Kidney (tissue), 22 donors: ENCODE data around the gene OR10C1. TPM values are rescaled to one million over a fixed set of nuclear protein-coding genes. Genes with fewer than 3 reads are reported as not detected.

Source experiments
- DNase-seq, 5 donors: peaks; one replicate each; pipeline ENCODE4 v3.0.0-alpha.2; 2013 to 2020
- FAIRE-seq: peaks from 2 replicates; lab custom pipeline; 2012; peaks lifted over from hg19 to GRCh38; lab: Jason Lieb, UNC
- H3K27ac ChIP-seq, 2 donors: one replicate each; pipeline ENCODE4 v1.7.0; 2013; ENCODE audit warnings: low read depth in 2 of 2, low read length in 2 of 2, inconsistent platforms in 1 of 2
- H3K27me3 ChIP-seq: one replicate; pipeline ENCODE4 v1.7.1; 2013; ENCODE audit warnings: low read length, inconsistent platforms; ENCODE audit not compliant: control insufficient read depth, insufficient read depth
- H3K36me3 ChIP-seq, 3 donors: one replicate each; pipeline versions ENCODE4 v1.7.0 to v1.7.1; 2013; ENCODE audit warnings: low read length in 3 of 3, control low read depth in 1 of 3, inconsistent platforms in 1 of 3; ENCODE audit not compliant: insufficient read depth in 3 of 3, control insufficient read depth in 2 of 3
- H3K4me1 ChIP-seq, 3 donors: one replicate each; pipeline versions ENCODE4 v1.7.0 to v1.7.1; 2013; ENCODE audit warnings: low read length in 3 of 3, inconsistent platforms in 1 of 3, low read depth in 1 of 3; ENCODE audit not compliant: control insufficient read depth in 2 of 3, insufficient read depth in 2 of 3
- H3K4me3 ChIP-seq, 3 donors: one replicate each; pipeline versions ENCODE4 v1.7.0 to v1.8.1; 2013; ENCODE audit warnings: low read length in 3 of 3, control low read depth in 1 of 3, inconsistent platforms in 1 of 3
- H3K9ac ChIP-seq, 3 donors: one replicate each; pipeline versions ENCODE4 v1.7.0 to v1.7.1; 2013; ENCODE audit warnings: low read length in 3 of 3, control low read depth in 1 of 3, inconsistent platforms in 1 of 3
- H3K9me3 ChIP-seq, 3 donors: one replicate each; pipeline versions ENCODE4 v1.7.0 to v1.7.1; 2013; ENCODE audit warnings: low read length in 3 of 3, control low read depth in 1 of 3, inconsistent platforms in 1 of 3; ENCODE audit not compliant: control insufficient read depth in 2 of 3, insufficient read depth in 1 of 3
- CTCF ChIP-seq: IDR thresholded peaks from 3 replicates; pipeline ENCODE4 v1.5.1; 2012; ENCODE audit warnings: mild to moderate bottlenecking, moderate library complexity, borderline replicate concordance; ENCODE audit not compliant: insufficient read depth; ENCODE audit errors: extremely low read depth
- intact Hi-C: fragments of 100-400 bp; cut with DNase I; formaldehyde crosslinking; loops from one replicate; pipeline ENCODE4 v1.11.1; 2022
- long read RNA-seq, 10 donors: library from polyadenylated mRNA in 1 of 10; unstranded in 1 of 10; transcript quantifications; one replicate each; pipeline ENCODE4 v2.0.0 and lab custom pipeline, GENCODE V29; 2021 to 2026
- polyA plus RNA-seq: library from polyadenylated mRNA; stranded (reverse); fragments of 350-450 nt; fragmentation: Illumina TruSeq; extraction: RNeasy Lipid Tissue Mini Kit (QIAGEN cat#74804); gene quantifications from one replicate; pipeline ENCODE4 v1.2.3, GENCODE V29; 2014; ENCODE audit warnings: low read depth, low replicate concordance; ENCODE audit not compliant: insufficient read depth
- total RNA-seq: library from RNA; stranded (reverse); fragmentation: NEBNext Ultra II Directional; extraction: Animal tissue kit (Norgen Biotek cat#: 25700); gene quantifications from one replicate; pipeline ENCODE4 v1.2.1, GENCODE V29; 2021
- donor health status: control.
- donor health status: control.
- donor health status: control.
- donor health status: control.
- donor health status: control.
- donor health status: DM: yes; HTN: yes; CAD: no.
- donor health status: Normal renal cell carcinoma (clear cell type).

OR10C1 gene
- not detected for total RNA-seq
- polyA plus RNA-seq, result not detected
- long read RNA-seq, donor 1, result 0 reads
- long read RNA-seq, donor 2, result 0 reads
- long read RNA-seq, donor 3, result 0 reads
- long read RNA-seq, donor 4, result 0 reads
- long read RNA-seq, donor 5, result 0 reads
- long read RNA-seq, donor 6, result 0 reads
- long read RNA-seq, donor 7, result 0 reads
- long read RNA-seq, donor 8, result 0 reads
- long read RNA-seq, donor 9, result 0 reads
- long read RNA-seq, donor 10, result 0 reads

- H3K4me1 ChIP-seq, result no peaks in the 10 kb centered on the region
- no peak for TF ChIP-seq CTCF
- H3K4me3 ChIP-seq, result no peak within 1 kb of the TSS
- FAIRE-seq (no peak), DNase-seq (no peak)
- no peaks in the 10 kb centered on the region for H3K36me3 ChIP-seq
- no peak within 1 kb of the TSS for H3K9ac ChIP-seq
- intact Hi-C loops, result no loop called here
- no peaks in the 10 kb centered on the region for H3K9me3 ChIP-seq
- no peaks in the 10 kb centered on the region for H3K27me3 ChIP-seq
- no peak within 1 kb of the TSS for H3K27ac ChIP-seq
Measured at GRCh38 chr6:29439006-29439405, at the start of gene OR10C1. TSS of gene OR10C1 (plus strand) at chr6:29439306. CDS start at chr6:29440016, 710 bp downstream.

- Histone ChIP-seq H3K27me3 (no peaks in the 10 kb centered on the region), H3K9me3 (no peaks in the 10 kb centered on the region), H3K4me3 (no peak within 1 kb of the TSS), H3K27ac (no peak within 1 kb of the TSS), H3K36me3 (no peaks in the 10 kb centered on the region), H3K4me1 (no peaks in the 10 kb centered on the region), H3K9ac (no peak within 1 kb of the TSS)
- FAIRE-seq, result no peak
- TF ChIP-seq CTCF, result no peak
- DNase-seq, result no peak
- intact Hi-C loops, result no loop called here
Measured at GRCh38 chr6:29395331-29395730, 43.8 kb upstream of the OR10C1 start, which contains the start of gene OR12D2. TSS of gene OR12D2 (plus strand) at chr6:29395631. CDS start at chr6:29396700, 1,069 bp downstream.

GRCh38 chr6:29399525-29399924, 39.6 kb upstream of the OR10C1 start:
- Histone ChIP-seq H3K9me3 (no peaks in the 10 kb centered on the region), H3K36me3 (no peaks in the 10 kb centered on the region), H3K27me3 (no peaks in the 10 kb centered on the region), H3K9ac (no peak overlapping the region), H3K4me3 (no peak overlapping the region), H3K4me1 (no peaks in the 10 kb centered on the region), H3K27ac (no peak overlapping the region)
- intact Hi-C loops, result no loop called here
- no peak for TF ChIP-seq CTCF
- no peak for FAIRE-seq
- no peak for DNase-seq
